Measurements from ENCODE around the gene HMG20A.
A peak's percentile ranks its signal among the peaks of the same experiment; 100 is the strongest.

Gene HMG20A

GRCh38 chr15:77500989-77501388 lies 80.3 kb downstream of the HMG20A start:
- DNase-seq (ENCODE audit: low read depth), result peak; percentile 42

- DNase-seq (ENCODE audit: low read depth), result no peak
Observed at GRCh38 chr15:77502379-77503095, 81.8 kb downstream of the HMG20A start.

- no peak for DNase-seq (ENCODE audit: low read depth)
Observed at GRCh38 chr15:77503240-77503639, 82.6 kb downstream of the HMG20A start.

GRCh38 chr15:77503764-77504163 lies 83.1 kb downstream of the HMG20A start:
- no peak for DNase-seq (ENCODE audit: low read depth)

- DNase-seq (ENCODE audit: low read depth), result no peak
Observed at GRCh38 chr15:77504306-77504705, 83.6 kb downstream of the HMG20A start.

GRCh38 chr15:77504871-77505270 lies 84.2 kb downstream of the HMG20A start:
- no peak for DNase-seq (ENCODE audit: low read depth)

GRCh38 chr15:77505556-77505955 lies 84.9 kb downstream of the HMG20A start:
- DNase-seq (ENCODE audit: low read depth), result no peak

GRCh38 chr15:77506311-77507142 lies 85.8 kb downstream of the HMG20A start:
- no peak for DNase-seq (ENCODE audit: low read depth)

- DNase-seq (ENCODE audit: low read depth), result no peak
Observed at GRCh38 chr15:77507143-77507897, 86.6 kb downstream of the HMG20A start.

- DNase-seq (ENCODE audit: low read depth), result no peak
Observed at GRCh38 chr15:77507911-77508310, 87.2 kb downstream of the HMG20A start.

GRCh38 chr15:77508541-77509243 lies 88.0 kb downstream of the HMG20A start:
- no peak for DNase-seq (ENCODE audit: low read depth)

- DNase-seq (ENCODE audit: low read depth), result no peak
Observed at GRCh38 chr15:77510066-77511057, 89.7 kb downstream of the HMG20A start.

- no peak for DNase-seq (ENCODE audit: low read depth)
Observed at GRCh38 chr15:77511869-77512268, 91.2 kb downstream of the HMG20A start.

- no peak for DNase-seq (ENCODE audit: low read depth)
Observed at GRCh38 chr15:77513226-77513625, 92.5 kb downstream of the HMG20A start.

- DNase-seq (ENCODE audit: low read depth), result no peak
Observed at GRCh38 chr15:77514641-77515402, 94.1 kb downstream of the HMG20A start.

GRCh38 chr15:77515613-77516012 lies 94.9 kb downstream of the HMG20A start:
- no peak for DNase-seq (ENCODE audit: low read depth)

GRCh38 chr15:77516076-77516475 lies 95.4 kb downstream of the HMG20A start:
- DNase-seq (ENCODE audit: low read depth), result no peak

GRCh38 chr15:77516786-77517185 lies 96.1 kb downstream of the HMG20A start:
- no peak for DNase-seq (ENCODE audit: low read depth)

GRCh38 chr15:77517579-77517978 lies 96.9 kb downstream of the HMG20A start:
- no peak for DNase-seq (ENCODE audit: low read depth)

- DNase-seq (ENCODE audit: low read depth), result no peak
Observed at GRCh38 chr15:77518458-77518857, 97.8 kb downstream of the HMG20A start.
